Measurements from ENCODE around the gene PWP1. TPM values are rescaled to one million over a fixed set of nuclear protein-coding genes. Genes with fewer than 3 reads are reported as not detected.
"Not testable (repeated sequence)": the region's sequence is repeated elsewhere in the genome, so short reads cannot be mapped to it uniquely, and the experiment has no call there.

Gene PWP1
- total RNA-seq, 1 experiment from 2014 or later: 49.7 TPM

DNA sequence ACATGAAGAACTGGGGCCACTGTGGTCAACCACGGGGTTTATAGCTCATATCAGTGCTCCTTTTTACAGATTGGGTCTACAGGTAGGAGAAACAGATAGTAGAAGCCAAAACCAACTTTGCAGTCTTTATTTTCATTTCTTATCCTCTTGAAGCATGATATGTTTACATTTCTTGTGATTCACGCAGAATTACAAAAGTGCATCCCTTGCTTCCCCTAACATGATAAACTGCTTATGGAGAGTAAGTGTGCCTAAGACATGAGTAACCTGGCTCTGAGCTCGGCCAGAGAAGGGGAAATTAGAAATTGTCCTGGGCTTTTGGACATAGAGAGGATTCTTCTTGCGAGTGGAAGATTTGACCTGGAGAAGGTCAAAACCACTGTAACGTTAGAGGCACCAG, 18.4 kb downstream of the PWP1 start:
- Histone ChIP-seq H3K23ac (ENCODE audit: insufficient read length, low read depth, low read length) (no peak overlapping the region), H3K4me1 (ENCODE audit: insufficient read depth, low read length) (no peaks in the 10 kb centered on the region), H3K79me1 (ENCODE audit: insufficient read depth, low read depth, low read length, poor library complexity, severe bottlenecking) (no peaks in the 10 kb centered on the region), H2AK5ac (ENCODE audit: insufficient read length, low read length) (no peak overlapping the region), H3K27ac (ENCODE audit: insufficient read length, low read depth, low read length) (no peak overlapping the region), H4K5ac (ENCODE audit: insufficient read length, low read depth, low read length) (no peak overlapping the region), H2BK15ac (ENCODE audit: low read depth, low read length) (no peak overlapping the region), H2BK12ac (ENCODE audit: insufficient read length, low read depth, low read length) (no peak overlapping the region), H3K14ac (ENCODE audit: insufficient read depth, low read length) (no peak overlapping the region), H2BK20ac (ENCODE audit: low read depth, low read length, poor library complexity, severe bottlenecking) (no peak overlapping the region), H2AFZ (ENCODE audit: low read length) (no peak overlapping the region), H3K4me2 (ENCODE audit: insufficient read depth, insufficient read length, low read length) (no peak overlapping the region), H3T11ph (ENCODE audit: low read length) (no peak overlapping the region), H3K23me2 (ENCODE audit: insufficient read length, low read depth, low read length, poor library complexity, severe bottlenecking) (no peaks in the 10 kb centered on the region), H2BK120ac (ENCODE audit: low read depth, low read length, poor library complexity, severe bottlenecking) (no peak overlapping the region), H3K18ac (ENCODE audit: insufficient read length, low read depth, low read length) (no peak overlapping the region), H3K27me3 (ENCODE audit: insufficient read depth, low read length) (no peaks in the 10 kb centered on the region), H4K8ac (replicated peaks; ENCODE audit: insufficient read length, low read depth, low read length) (no peak overlapping the region), H4K20me1 (ENCODE audit: control insufficient read depth, insufficient read depth, insufficient read length) (no peaks in the 10 kb centered on the region), H3K4ac (ENCODE audit: low read depth, low read length) (no peak overlapping the region), H3K9ac (ENCODE audit: extremely low read depth, insufficient read length, low read length) (no peak overlapping the region), H3K9me3 (ENCODE audit: control insufficient read depth, low read depth, low read length) (no peaks in the 10 kb centered on the region), H2BK5ac (ENCODE audit: insufficient read length, low read length) (no peak overlapping the region), H3K79me2 (ENCODE audit: insufficient read depth, low read length) (no peaks in the 10 kb centered on the region), H4K91ac (ENCODE audit: insufficient read length, low read depth, low read length) (no peak overlapping the region), H3K56ac (ENCODE audit: insufficient read length, low read depth, low read length) (no peak overlapping the region)
- no peak overlapping the region for H3K27ac Mint-ChIP-seq
- H3K4me3 Mint-ChIP-seq: no peak overlapping the region
- no CpG with 5 or more reads among the region's 5 CpGs for WGBS (ENCODE audit: extremely low coverage, insufficient read length, low lambda C conversion rate)
- TF ChIP-seq, protein P1, sequence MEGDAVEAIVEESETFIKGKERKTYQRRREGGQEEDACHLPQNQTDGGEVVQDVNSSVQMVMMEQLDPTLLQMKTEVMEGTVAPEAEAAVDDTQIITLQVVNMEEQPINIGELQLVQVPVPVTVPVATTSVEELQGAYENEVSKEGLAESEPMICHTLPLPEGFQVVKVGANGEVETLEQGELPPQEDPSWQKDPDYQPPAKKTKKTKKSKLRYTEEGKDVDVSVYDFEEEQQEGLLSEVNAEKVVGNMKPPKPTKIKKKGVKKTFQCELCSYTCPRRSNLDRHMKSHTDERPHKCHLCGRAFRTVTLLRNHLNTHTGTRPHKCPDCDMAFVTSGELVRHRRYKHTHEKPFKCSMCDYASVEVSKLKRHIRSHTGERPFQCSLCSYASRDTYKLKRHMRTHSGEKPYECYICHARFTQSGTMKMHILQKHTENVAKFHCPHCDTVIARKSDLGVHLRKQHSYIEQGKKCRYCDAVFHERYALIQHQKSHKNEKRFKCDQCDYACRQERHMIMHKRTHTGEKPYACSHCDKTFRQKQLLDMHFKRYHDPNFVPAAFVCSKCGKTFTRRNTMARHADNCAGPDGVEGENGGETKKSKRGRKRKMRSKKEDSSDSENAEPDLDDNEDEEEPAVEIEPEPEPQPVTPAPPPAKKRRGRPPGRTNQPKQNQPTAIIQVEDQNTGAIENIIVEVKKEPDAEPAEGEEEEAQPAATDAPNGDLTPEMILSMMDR (conservative IDR thresholded peaks at IDR 0.05): no peak
- H3K9me3 Mint-ChIP-seq: peaks cover 12 to 14% of the 10 kb centered on the region in 2 experiments
- H3K36me3 Mint-ChIP-seq (ENCODE audit: insufficient read depth in 1 of 3, low read depth in 3 of 3): peaks cover 75 to 94% (median 89%) of the 10 kb centered on the region in 3 experiments
- no peaks in the 10 kb centered on the region for H3K27me3 Mint-ChIP-seq (ENCODE audit: low read depth)
- no peak for DNase-seq
- H3K4me1 Mint-ChIP-seq: no peaks in the 10 kb centered on the region

DNA sequence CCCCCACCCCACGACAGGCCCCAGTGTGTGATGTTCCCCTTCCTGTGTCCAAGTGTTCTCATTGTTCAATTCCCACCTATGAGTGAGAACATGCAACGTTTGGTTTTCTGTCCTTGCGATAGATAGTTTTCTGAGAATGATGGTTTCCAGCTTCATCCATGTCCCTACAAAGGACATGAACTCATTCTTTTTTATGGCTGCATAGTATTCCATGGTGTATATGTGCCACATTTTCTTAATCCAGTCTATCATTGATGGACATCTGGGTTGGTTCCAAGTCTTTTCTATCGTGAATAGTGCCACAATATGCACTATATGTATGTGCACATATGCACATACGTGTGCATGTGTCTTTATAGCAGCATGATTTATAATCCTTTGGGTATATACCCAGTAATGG, 19.9 kb downstream of the PWP1 start:
- not testable (repeated sequence) for H2BK5ac ChIP-seq (ENCODE audit: insufficient read length, low read length); H3K4me3 Mint-ChIP-seq; H3K9me3 Mint-ChIP-seq; H4K5ac ChIP-seq (ENCODE audit: insufficient read length, low read depth, low read length); H4K91ac ChIP-seq (ENCODE audit: insufficient read length, low read depth, low read length); H3K14ac ChIP-seq (ENCODE audit: insufficient read depth, low read length); H3K56ac ChIP-seq (ENCODE audit: insufficient read length, low read depth, low read length); H2BK12ac ChIP-seq (ENCODE audit: insufficient read length, low read depth, low read length); H3K4me1 ChIP-seq (ENCODE audit: insufficient read depth, low read length); H2AK5ac ChIP-seq (ENCODE audit: insufficient read length, low read length); H3K79me2 ChIP-seq (ENCODE audit: insufficient read depth, low read length); H3K4me2 ChIP-seq (ENCODE audit: insufficient read depth, insufficient read length, low read length); H3K23ac ChIP-seq (ENCODE audit: insufficient read length, low read depth, low read length); H3K79me1 ChIP-seq (ENCODE audit: insufficient read depth, low read depth, low read length, poor library complexity, severe bottlenecking); H4K8ac ChIP-seq (replicated peaks; ENCODE audit: insufficient read length, low read depth, low read length); H2BK120ac ChIP-seq (ENCODE audit: low read depth, low read length, poor library complexity, severe bottlenecking); H3K23me2 ChIP-seq (ENCODE audit: insufficient read length, low read depth, low read length, poor library complexity, severe bottlenecking); H2AFZ ChIP-seq (ENCODE audit: low read length); H3K18ac ChIP-seq (ENCODE audit: insufficient read length, low read depth, low read length); DNase-seq; H3K27me3 Mint-ChIP-seq (ENCODE audit: low read depth); H3K27ac Mint-ChIP-seq; H3K9ac ChIP-seq (ENCODE audit: extremely low read depth, insufficient read length, low read length); H3K4me1 Mint-ChIP-seq; H3K27me3 ChIP-seq (ENCODE audit: insufficient read depth, low read length); H3K4ac ChIP-seq (ENCODE audit: low read depth, low read length); H3K27ac ChIP-seq (ENCODE audit: insufficient read length, low read depth, low read length); H4K20me1 ChIP-seq (ENCODE audit: control insufficient read depth, insufficient read depth, insufficient read length); H2BK20ac ChIP-seq (ENCODE audit: low read depth, low read length, poor library complexity, severe bottlenecking); H2BK15ac ChIP-seq (ENCODE audit: low read depth, low read length); H3K9me3 ChIP-seq (ENCODE audit: control insufficient read depth, low read depth, low read length); H3T11ph ChIP-seq (ENCODE audit: low read length)
- peaks cover 72 to 92% (median 89%) of the 10 kb centered on the region in 3 experiments for H3K36me3 Mint-ChIP-seq (ENCODE audit: insufficient read depth in 1 of 3, low read depth in 3 of 3)
- no CpG with 5 or more reads among the region's 5 CpGs for whole genome bisulfite sequencing (ENCODE audit: extremely low coverage, insufficient read length, low lambda C conversion rate)
